HG03280 (cell line): ENCODE data around the gene RPGRIP1.
"Not testable (repeated sequence)": the region's sequence is repeated elsewhere in the genome, so short reads cannot be mapped to it uniquely, and the experiment has no call there.

Experiments used
- ATAC-seq: cut with Tn5 transposase; IDR thresholded peaks from one replicate; pipeline ENCODE4 v1.9.1; 2021; ENCODE audit warnings: mild to moderate bottlenecking, moderate library complexity; ENCODE audit not compliant: unreplicated experiment

The RPGRIP1 gene

GRCh38 chr14:21279783-21280182 is at the start of gene RPGRIP1:
Gene RPGRIP1, plus strand, starts transcription at chr14:21280083. Its CDS starts 7,894 bp downstream, at chr14:21287977.
- no peak for ATAC-seq

GRCh38 chr14:21231020-21231652 is 48.7 kb upstream of the RPGRIP1 start:
- no peak for ATAC-seq

GRCh38 chr14:21233457-21234076 is 46.3 kb upstream of the RPGRIP1 start:
- ATAC-seq = no peak

- no peak for ATAC-seq
Observed at GRCh38 chr14:21234112-21234511, 45.8 kb upstream of the RPGRIP1 start.

GRCh38 chr14:21236948-21237797 is 42.7 kb upstream of the RPGRIP1 start:
- ATAC-seq = no peak

GRCh38 chr14:21238823-21239518 is 40.9 kb upstream of the RPGRIP1 start:
- no peak for ATAC-seq

GRCh38 chr14:21240417-21240816 is 39.5 kb upstream of the RPGRIP1 start:
- no peak for ATAC-seq

GRCh38 chr14:21241218-21241819 is 38.6 kb upstream of the RPGRIP1 start:
- no peak for ATAC-seq

- ATAC-seq = no peak
Observed at GRCh38 chr14:21244544-21244943, 35.3 kb upstream of the RPGRIP1 start.

GRCh38 chr14:21245813-21246212 is 34.1 kb upstream of the RPGRIP1 start:
- ATAC-seq = no peak

- ATAC-seq = no peak
Observed at GRCh38 chr14:21248338-21248737, 31.5 kb upstream of the RPGRIP1 start.

GRCh38 chr14:21248739-21249411 is 31.0 kb upstream of the RPGRIP1 start:
- no peak for ATAC-seq

- ATAC-seq = no peak
Observed at GRCh38 chr14:21251215-21251614, 28.7 kb upstream of the RPGRIP1 start.

GRCh38 chr14:21252149-21252548 is 27.7 kb upstream of the RPGRIP1 start:
- no peak for ATAC-seq

GRCh38 chr14:21255385-21256101 is 24.3 kb upstream of the RPGRIP1 start:
- ATAC-seq = no peak

GRCh38 chr14:21256102-21256447 is 23.8 kb upstream of the RPGRIP1 start:
- not testable (repeated sequence) for ATAC-seq

GRCh38 chr14:21256539-21257393 is 23.1 kb upstream of the RPGRIP1 start:
- ATAC-seq = no peak

GRCh38 chr14:21257394-21257909 is 22.4 kb upstream of the RPGRIP1 start:
- ATAC-seq = no peak
